Measurements from ENCODE around the gene RRAS2. TPM values are rescaled to one million over a fixed set of nuclear protein-coding genes. Genes with fewer than 3 reads are reported as not detected.

The RRAS2 gene
- total RNA-seq, 1 experiment from 2014 or later, result 158 TPM

- Mint-ChIP-seq H3K4me3 (no peak overlapping the region), H3K36me3 (ENCODE audit: insufficient read depth in 1 of 3, low read depth in 3 of 3) (no peaks in the 10 kb centered on the region; a peak in 1 of 7 replicates)
- WGBS (ENCODE audit: extremely low coverage, insufficient read length, low lambda C conversion rate), result 100% methylated on average over 1 of the region's 4 CpGs
These were observed 118.0 kb downstream of the RRAS2 start for GRCh38 chr11:14240951-14241350.

More at GRCh38 chr11:14240951-14241350, 118.0 kb downstream of the RRAS2 start:
- Mint-ChIP-seq H3K9me3 (no peaks in the 10 kb centered on the region), H3K27ac (no peak overlapping the region), H3K27me3 (ENCODE audit: low read depth) (peaks cover 6% of the 10 kb centered on the region), H3K4me1 (peaks cover 5 to 13% of the 10 kb centered on the region in 2 experiments; a peak in 3 of 4 replicates)
- no peak overlapping the region for H2BK15ac ChIP-seq (ENCODE audit: low read depth, low read length)
- no peak overlapping the region for H3K4me2 ChIP-seq (ENCODE audit: insufficient read depth, insufficient read length, low read length)
- no peak overlapping the region for H3K27ac ChIP-seq (ENCODE audit: insufficient read length, low read depth, low read length)
- no peaks in the 10 kb centered on the region for H3K9me3 ChIP-seq (ENCODE audit: control insufficient read depth, low read depth, low read length)
- no peak for DNase-seq
- H3K14ac ChIP-seq (ENCODE audit: insufficient read depth, low read length), result no peak overlapping the region
- H2BK5ac ChIP-seq (ENCODE audit: insufficient read length, low read length), result no peak overlapping the region
- H3K9ac ChIP-seq (ENCODE audit: extremely low read depth, insufficient read length, low read length), result no peak overlapping the region
- no peak overlapping the region for H2BK20ac ChIP-seq (ENCODE audit: low read depth, low read length, poor library complexity, severe bottlenecking)
- H4K20me1 ChIP-seq (ENCODE audit: control insufficient read depth, insufficient read depth, insufficient read length), result no peaks in the 10 kb centered on the region
- H3T11ph ChIP-seq (ENCODE audit: low read length), result no peak overlapping the region
- no peak overlapping the region for H4K91ac ChIP-seq (ENCODE audit: insufficient read length, low read depth, low read length)
- no peaks in the 10 kb centered on the region for H3K4me1 ChIP-seq (ENCODE audit: insufficient read depth, low read length)
- H3K27me3 ChIP-seq (ENCODE audit: insufficient read depth, low read length), result no peaks in the 10 kb centered on the region; the same call in 1 of the 2 replicates
- H3K23ac ChIP-seq (ENCODE audit: insufficient read length, low read depth, low read length), result no peak overlapping the region
- no peak overlapping the region for H3K56ac ChIP-seq (ENCODE audit: insufficient read length, low read depth, low read length)
- no peak overlapping the region for H2AFZ ChIP-seq (ENCODE audit: low read length)
- no peak overlapping the region for H4K8ac ChIP-seq (replicated peaks; ENCODE audit: insufficient read length, low read depth, low read length)
- H4K5ac ChIP-seq (ENCODE audit: insufficient read length, low read depth, low read length), result no peak overlapping the region
- no peak overlapping the region for H2BK12ac ChIP-seq (ENCODE audit: insufficient read length, low read depth, low read length)
- peaks cover 3% of the 10 kb centered on the region for H3K23me2 ChIP-seq (ENCODE audit: insufficient read length, low read depth, low read length, poor library complexity, severe bottlenecking)
- no peaks in the 10 kb centered on the region for H3K79me1 ChIP-seq (ENCODE audit: insufficient read depth, low read depth, low read length, poor library complexity, severe bottlenecking)
- no peak overlapping the region for H2BK120ac ChIP-seq (ENCODE audit: low read depth, low read length, poor library complexity, severe bottlenecking)
- H3K4ac ChIP-seq (ENCODE audit: low read depth, low read length), result no peak overlapping the region
- no peak overlapping the region for H2AK5ac ChIP-seq (ENCODE audit: insufficient read length, low read length)
- TF ChIP-seq CTCF (conservative IDR thresholded peaks at IDR 0.05), result no peak
- H3K79me2 ChIP-seq (ENCODE audit: insufficient read depth, low read length), result no peaks in the 10 kb centered on the region
- H3K18ac ChIP-seq (ENCODE audit: insufficient read length, low read depth, low read length), result no peak overlapping the region

Measured in H9 (cell line).